AG04450 (cell line): ENCODE measurements around the gene MYL11. TPM values are rescaled to one million over a fixed set of nuclear protein-coding genes. Genes with fewer than 3 reads are reported as not detected.
A peak's percentile ranks its signal among the peaks of the same experiment; 100 is the strongest.

Experiments
- CTCF ChIA-PET: fragments of 300-600, 350-600 bp; formaldehyde crosslinking; extraction: SDS; loops from one replicate; lab custom pipeline; 2022; ENCODE audit warnings: antibody characterized with exemption, inconsistent platforms; lab: Charles Lee
- POLR2A ChIA-PET: fragments of 350-600 bp; formaldehyde crosslinking; extraction: SDS; loops from one replicate; lab custom pipeline; 2021; ENCODE audit warnings: antibody characterized with exemption, inconsistent platforms; lab: Yijun Ruan, JAX
- DNase-seq: peaks from one replicate; pipeline ENCODE4 v3.0.0-alpha.2; 2011; ENCODE audit warnings: low read depth, low spot score
- H3K27ac ChIP-seq: one replicate; pipeline ENCODE4 v1.5.1; 2012; ENCODE audit warnings: low read depth, low read length, control low read depth
- H3K27me3 ChIP-seq: one replicate; pipeline ENCODE4 v1.6.0; 2012; ENCODE audit warnings: low read length; ENCODE audit not compliant: control insufficient read depth, insufficient read depth
- H3K4me3 ChIP-seq: 2 replicates; pipeline ENCODE4 v1.5.1; 2011; ENCODE audit warnings: mild to moderate bottlenecking, low read depth, low read length, control low read depth
- H3K9me3 ChIP-seq: 2 replicates; pipeline ENCODE4 v1.5.1; 2012; ENCODE audit warnings: low read length; ENCODE audit not compliant: control insufficient read depth, insufficient read depth
- CTCF ChIP-seq: IDR thresholded peaks from 2 replicates; pipeline ENCODE4 v1.5.1; 2011; ENCODE audit warnings: low read depth, low read length, control low read depth, inconsistent platforms
- polyA plus RNA-seq: library from polyadenylated mRNA; depleted of rRNA; stranded (reverse); fragments of >200 nt; gene quantifications from 2 replicates; pipeline ENCODE4 v1.2.3, GENCODE V29; 2011

Gene MYL11
- polyA plus RNA-seq, 1 experiment, result not detected

GRCh38 chr16:30368792-30369090 lies 5.9 kb upstream of the MYL11 start:
- POLR2A ChIA-PET, result interaction anchor here (0.8 to 1.8 kb wide), 2 partner anchors 10 to 33 kb away, joined by 3 to 4 read pairs; no protein-coding TSS in a partner anchor
- Histone ChIP-seq H3K27me3 (no peaks in the 10 kb centered on the region), H3K4me3 (peak overlapping the region; percentile 85), H3K9me3 (no peaks in the 10 kb centered on the region; the same call in 1 of the 2 replicates), H3K27ac (peak overlapping the region; percentile 65)
- no peak for DNase-seq
- CTCF ChIA-PET, result interaction anchor here (1.0 kb wide), 1 partner anchor 277 kb away, joined by 3 read pairs; the partner anchor contains the start of gene TBX6
- no peak for TF ChIP-seq CTCF

GRCh38 chr16:30369091-30369937 lies 5.3 kb upstream of the MYL11 start:
- H3K27ac ChIP-seq, result peak overlapping the region; percentile 21
- CTCF ChIA-PET, result interaction anchor here (1.0 kb wide), 1 partner anchor 278 kb away, joined by 3 read pairs; the partner anchor contains the start of gene TBX6
- DNase-seq, result no peak
- POLR2A ChIA-PET, result interaction anchor here (0.8 to 1.8 kb wide), 3 partner anchors 9 to 34 kb away, joined by 3 to 9 read pairs (median 4); partner anchors contain the start of gene CD2BP2
- H3K27me3 ChIP-seq, result no peaks in the 10 kb centered on the region
- no peak for TF ChIP-seq CTCF
- H3K9me3 ChIP-seq, result no peaks in the 10 kb centered on the region; the same call in 1 of the 2 replicates
- peak overlapping the region; percentile 85 for H3K4me3 ChIP-seq

GRCh38 chr16:30369938-30370455 lies 4.6 kb upstream of the MYL11 start:
- ChIA-PET CTCF (no interaction called here), POLR2A (interaction anchor here (0.6 to 1.8 kb wide), 4 partner anchors 8 to 1393 kb away, joined by 3 to 9 read pairs (median 4); partner anchors contain the start of gene CD2BP2)
- H3K4me3 ChIP-seq, result peak overlapping the region; percentile 85
- no peak for DNase-seq
- no peaks in the 10 kb centered on the region; the same call in 1 of the 2 replicates for H3K9me3 ChIP-seq
- H3K27ac ChIP-seq, result no peak overlapping the region
- H3K27me3 ChIP-seq, result no peaks in the 10 kb centered on the region
- TF ChIP-seq CTCF, result no peak

- no peaks in the 10 kb centered on the region for H3K27me3 ChIP-seq
- no peaks in the 10 kb centered on the region; the same call in 1 of the 2 replicates for H3K9me3 ChIP-seq
- H3K4me3 ChIP-seq, result peak within 1 kb of the TSS; percentile 85
- peak; percentile 100 for DNase-seq
- CTCF ChIA-PET, result interaction anchor here (0.7 to 1.5 kb wide), 5 partner anchors 25 to 245 kb away, joined by 3 to 9 read pairs (median 3); partner anchors contain the start of gene ZNF48
- peak; percentile 36 for TF ChIP-seq CTCF
- peak within 1 kb of the TSS; percentile 52 for H3K27ac ChIP-seq
- POLR2A ChIA-PET, result interaction anchor here (0.6 to 1.6 kb wide), 9 partner anchors 16 to 1393 kb away, joined by 3 to 9 read pairs (median 3); partner anchors contain the start of genes ALDOA, CD2BP2, PRR14 and ZNF48
Measured at GRCh38 chr16:30370456-30371247, 4.0 kb upstream of the MYL11 start, which contains the start of gene TBC1D10B. Gene TBC1D10B, minus strand, starts transcription at chr16:30370494. Its CDS starts 311 bp downstream, at chr16:30370183.
